Endothelial cell of umbilical vein (primary cell): Measurements from ENCODE around the gene TNS2. TPM values are rescaled to one million over a fixed set of nuclear protein-coding genes. Genes with fewer than 3 reads are reported as not detected.

ENCODE experiments used
- BruUV-seq: library from RNA; stranded (reverse); fragments of 400-500 nt; replicated peaks from 2 replicates; lab custom pipeline; 2021; lab: Mats Ljungman, UMichigan
- CTCF ChIA-PET: fragments of 300-600, 350-600 bp; sonication (Branson Sonifier 250); formaldehyde crosslinking; loops from one replicate; lab custom pipeline; 2021; ENCODE audit warnings: antibody characterized with exemption, inconsistent platforms; lab: Charles Lee
- POLR2A ChIA-PET: fragments of 300-600, 350-600 bp; sonication (Branson Sonifier 250); formaldehyde crosslinking; loops from one replicate; lab custom pipeline; 2021; ENCODE audit warnings: antibody characterized with exemption, inconsistent platforms; lab: Charles Lee
- DNase-seq: peaks from one replicate; pipeline ENCODE4 v3.0.0-alpha.2; 2011; ENCODE audit warnings: low read depth, low spot score
- FAIRE-seq: peaks from 2 replicates; lab custom pipeline; 2011; peaks lifted over from hg19 to GRCh38; lab: Jason Lieb, UNC
- H2AFZ ChIP-seq: 2 replicates; pipeline ENCODE4 v1.6.0; 2012; ENCODE audit warnings: low read depth, low read length, control low read depth, inconsistent platforms
- H3K27ac ChIP-seq: 2 replicates; pipeline ENCODE4 v1.5.1; 2011; ENCODE audit warnings: low read depth, mild to moderate bottlenecking, control low read depth, low read length, moderate library complexity; ENCODE audit not compliant: insufficient read depth
- H3K27me3 ChIP-seq, 2 experiments: 2 replicates each; pipeline versions ENCODE4 v1.6.0 to v1.6.1; 2011; ENCODE audit warnings: low read length in 2 of 2, mixed read lengths in 1 of 2; ENCODE audit not compliant: control insufficient read depth in 2 of 2, insufficient read depth in 2 of 2
- H3K36me3 ChIP-seq, 2 experiments: 2 replicates in 1 of 2; 3 replicates in 1 of 2; pipeline ENCODE4 v1.5.1; 2011; ENCODE audit warnings: low read length in 2 of 2, mild to moderate bottlenecking in 1 of 2, moderate library complexity in 1 of 2; ENCODE audit not compliant: control insufficient read depth in 2 of 2, insufficient read depth in 2 of 2; ENCODE audit errors: extremely low read depth in 1 of 2
- H3K4me1 ChIP-seq: 3 replicates; pipeline ENCODE4 v1.5.1; 2011; ENCODE audit warnings: mild to moderate bottlenecking, low read length; ENCODE audit not compliant: control insufficient read depth, insufficient read depth; ENCODE audit errors: extremely low read depth
- H3K4me2 ChIP-seq: 2 replicates; pipeline ENCODE4 v1.6.1; 2011; ENCODE audit warnings: low read length, control low read depth, mixed read lengths; ENCODE audit not compliant: insufficient read depth
- H3K4me3 ChIP-seq, 3 experiments: fragments of 200-600 bp in 1 of 3; sonication (generic), shearing (Covaris generic) in 1 of 3; replicated peaks in 1 of 3; 2 replicates each; pipeline ENCODE4 v1.5.1; 2011 to 2016; ENCODE audit warnings: control low read depth in 3 of 3, low read length in 3 of 3, mild to moderate bottlenecking in 2 of 3, inconsistent platforms in 1 of 3, low read depth in 1 of 3, moderate library complexity in 1 of 3; ENCODE audit not compliant: insufficient read depth in 1 of 3
- H3K79me2 ChIP-seq: 2 replicates; pipeline ENCODE4 v1.6.0; 2012; ENCODE audit warnings: low read length, inconsistent platforms; ENCODE audit not compliant: control insufficient read depth, insufficient read depth
- H3K9ac ChIP-seq: replicated peaks from 2 replicates; pipeline ENCODE3; 2011; ENCODE audit warnings: low read length, control low read depth; ENCODE audit not compliant: insufficient read depth; ENCODE audit errors: extremely low read depth
- H3K9me1 ChIP-seq: replicated peaks from 3 replicates; pipeline ENCODE4 v1.6.0; 2011; ENCODE audit warnings: mild to moderate bottlenecking, low read length; ENCODE audit not compliant: control insufficient read depth, insufficient read depth; ENCODE audit errors: extremely low read depth
- H3K9me3 ChIP-seq: replicated peaks from 2 replicates; pipeline ENCODE4 v1.5.1; 2012; ENCODE audit warnings: low read length, inconsistent platforms; ENCODE audit not compliant: control insufficient read depth, insufficient read depth
- H4K20me1 ChIP-seq: replicated peaks from 2 replicates; pipeline ENCODE3; 2011; ENCODE audit warnings: mild to moderate bottlenecking, low read length; ENCODE audit not compliant: control insufficient read depth, insufficient read depth; ENCODE audit errors: extremely low read depth
- CTCF ChIP-seq, 2 donors: IDR thresholded peaks; 1 replicate in 1 of 2; 2 replicates in 1 of 2; pipeline ENCODE4 v1.5.1; 2011; ENCODE audit warnings: low read length in 2 of 2, mild to moderate bottlenecking in 2 of 2, moderate library complexity in 2 of 2, control low read depth in 1 of 2, inconsistent platforms in 1 of 2, low read depth in 1 of 2; ENCODE audit not compliant: insufficient read depth in 1 of 2; ENCODE audit errors: extremely low read depth in 1 of 2
- EZH2 ChIP-seq: IDR thresholded peaks from 2 replicates; pipeline ENCODE4 v1.6.1; 2012; ENCODE audit warnings: borderline replicate concordance, low read depth, mild to moderate bottlenecking, moderate library complexity, low read length, inconsistent platforms; ENCODE audit not compliant: severe bottlenecking
- FOS ChIP-seq: IDR thresholded peaks from 2 replicates; pipeline ENCODE4 v1.6.1; 2011; ENCODE audit warnings: mild to moderate bottlenecking, low read length, moderate library complexity, borderline replicate concordance; ENCODE audit not compliant: insufficient read depth
- GATA2 ChIP-seq: IDR thresholded peaks from 2 replicates; pipeline ENCODE4 v1.7.0; 2011; ENCODE audit warnings: low read depth, mild to moderate bottlenecking, moderate library complexity, mixed read lengths, low read length; ENCODE audit not compliant: insufficient read length, insufficient read depth
- JUN ChIP-seq: IDR thresholded peaks from 2 replicates; pipeline ENCODE4 v1.6.1; 2011; ENCODE audit warnings: borderline replicate concordance, low read depth; ENCODE audit not compliant: insufficient read length, insufficient read depth
- MAX ChIP-seq: IDR thresholded peaks from 2 replicates; pipeline ENCODE4 v1.6.1; 2011; ENCODE audit not compliant: insufficient read depth, insufficient read length
- MYC ChIP-seq: IDR thresholded peaks from one replicate; pipeline ENCODE4 v1.6.1; 2011; ENCODE audit warnings: mild to moderate bottlenecking, low read depth, low read length
- POLR2A ChIP-seq: IDR thresholded peaks from 2 replicates; pipeline ENCODE4 v1.6.1; 2012; ENCODE audit warnings: low read depth, mild to moderate bottlenecking, control low read depth, low read length
- POLR2AphosphoS5 ChIP-seq: IDR thresholded peaks from 2 replicates; pipeline ENCODE4 v1.6.1; 2012; ENCODE audit warnings: low read depth, mild to moderate bottlenecking, control low read depth, low read length, moderate library complexity; ENCODE audit not compliant: insufficient read depth
- dilution Hi-C: fragments of 300-500 bp; cut with MboI; formaldehyde crosslinking; loops from one replicate; pipeline ENCODE4 v1.15.0; 2019; ENCODE audit warnings: low sequenced_read_pairs; ENCODE audit not compliant: extremely low pct_ligation_motif_present
- intact Hi-C: fragments of 100-400 bp; cut with micrococcal nuclease; formaldehyde crosslinking; loops from one replicate; pipeline ENCODE4 v1.10.0; 2022
- polyA plus RNA-seq, 4 experiments: library from polyadenylated mRNA; depleted of rRNA in 3 of 4; stranded (reverse) in 3 of 4; unstranded in 1 of 4; fragments of >200 nt; gene quantifications; 2 replicates each; pipeline versions ENCODE4 v1.2.1 to v1.2.3, GENCODE V29; 2011 to 2012; ENCODE audit warnings: missing spikeins in 1 of 4
- total RNA-seq: library from RNA; stranded (reverse); gene quantifications from 2 replicates; pipeline ENCODE4 v1.2.3, GENCODE V29; 2021

TNS2 gene
- total and polyA plus RNA-seq, 2 donors (not counting 3 experiments of a cell fraction or from before 2014, with no cell fraction given) = 84.5 to 106 TPM

GRCh38 chr12:53091756-53092155 lies 41.9 kb downstream of the TNS2 start:
- DNase-seq (no peak), FAIRE-seq (no peak)
- H3K4me2 ChIP-seq = no peak overlapping the region
- intact Hi-C loops (no loop called here), dilution Hi-C loops (no loop called here)
- no peak overlapping the region for H2AFZ ChIP-seq
- H4K20me1 ChIP-seq = no peaks in the 10 kb centered on the region
- TF ChIP-seq EZH2 (no peak), POLR2A (no peak), JUN (no peak), MYC (no peak), POLR2AphosphoS5 (no peak), MAX (no peak), GATA2 (no peak), FOS (no peak), CTCF (IDR thresholded peaks at IDR 0.05; ENCODE audit: extremely low read depth in 1 of 2, insufficient read depth in 1 of 2, low read depth in 1 of 2, low read length in 2 of 2) (no peak)
- H3K4me1 ChIP-seq = peaks cover 2% of the 10 kb centered on the region
- H3K9me1 ChIP-seq = no peaks in the 10 kb centered on the region
- BruUV-seq = no TSS peak
- ChIA-PET POLR2A (no interaction called here), CTCF (interaction anchor here (1.1 to 2.8 kb wide), 2 partner anchors 26 kb away, joined by 4 to 21 read pairs; no protein-coding TSS in a partner anchor)
- no peaks in the 10 kb centered on the region for H3K36me3 ChIP-seq
- no peak overlapping the region for H3K4me3 ChIP-seq
- H3K27me3 ChIP-seq = peaks cover 4% of the 10 kb centered on the region in 2 experiments
- H3K9me3 ChIP-seq = no peaks in the 10 kb centered on the region
- H3K9ac ChIP-seq = no peak overlapping the region
- no peak overlapping the region for H3K27ac ChIP-seq
- H3K79me2 ChIP-seq = no peaks in the 10 kb centered on the region
